IMR-90 (cell line): ENCODE measurements around the gene CD38. TPM values are rescaled to one million over a fixed set of nuclear protein-coding genes. Genes with fewer than 3 reads are reported as not detected.
"Not testable (repeated sequence)": the region's sequence is repeated elsewhere in the genome, so short reads cannot be mapped to it uniquely, and the experiment has no call there.

Experiments used
- ATAC-seq: fragments of 200-7000 bp; cut with Tn5 transposase; 2 replicates; pipeline ENCODE4 v1.9.1; 2020; ENCODE audit warnings: low read depth, mild to moderate bottlenecking, moderate library complexity
- BruUV-seq: library from RNA; stranded (reverse); fragments of 400-500 nt; replicated peaks from 2 replicates; lab custom pipeline; 2021; lab: Mats Ljungman, UMichigan
- CTCF ChIA-PET: fragments of 300-600 bp; formaldehyde crosslinking; extraction: SDS; loops from one replicate; lab custom pipeline; 2021; ENCODE audit warnings: antibody characterized with exemption; lab: Yijun Ruan, JAX
- POLR2A ChIA-PET: fragments of 300-600 bp; sonication (Branson Sonifier 250); formaldehyde crosslinking; loops from one replicate; lab custom pipeline; 2022; ENCODE audit warnings: antibody characterized with exemption; ENCODE audit not compliant: unreplicated experiment; lab: Charles Lee
- DNase-seq: peaks from one replicate; pipeline ENCODE4 v3.0.0; 2013
- H2AFZ ChIP-seq: replicated peaks from 2 replicates; pipeline ENCODE3; 2013; ENCODE audit warnings: low read length, mild to moderate bottlenecking; ENCODE audit not compliant: poor library complexity
- H2AK5ac ChIP-seq: 2 replicates; pipeline ENCODE4 v1.6.1; 2013; ENCODE audit warnings: low read depth, low read length, inconsistent platforms
- H2AK9ac ChIP-seq: replicated peaks from 2 replicates; pipeline ENCODE3; 2013; ENCODE audit warnings: mild to moderate bottlenecking, low read depth, low read length, moderate library complexity; ENCODE audit not compliant: poor library complexity
- H2BK120ac ChIP-seq: 2 replicates; pipeline ENCODE4 v1.6.1; 2013; ENCODE audit warnings: low read depth, low read length, inconsistent platforms
- H2BK15ac ChIP-seq: 3 replicates; pipeline ENCODE4 v1.6.1; 2013; ENCODE audit warnings: low read depth, low read length, inconsistent platforms
- H2BK20ac ChIP-seq: 2 replicates; pipeline ENCODE4 v1.6.1; 2013; ENCODE audit warnings: low read depth, mild to moderate bottlenecking, inconsistent platforms, low read length, moderate library complexity
- H2BK5ac ChIP-seq: 2 replicates; pipeline ENCODE4 v1.6.1; 2013; ENCODE audit warnings: mild to moderate bottlenecking, low read depth, low read length, inconsistent platforms; ENCODE audit not compliant: poor library complexity, severe bottlenecking
- H3K14ac ChIP-seq: replicated peaks from 2 replicates; pipeline ENCODE4 v1.6.1; 2013; ENCODE audit warnings: low read depth, low read length, inconsistent platforms
- H3K18ac ChIP-seq: 2 replicates; pipeline ENCODE4 v1.6.1; 2013; ENCODE audit warnings: low read depth, low read length, control low read depth
- H3K23ac ChIP-seq: 2 replicates; pipeline ENCODE4 v1.6.1; 2013; ENCODE audit warnings: low read depth, low read length, inconsistent platforms
- H3K27ac ChIP-seq: 2 replicates; pipeline ENCODE4 v1.5.1; 2013; ENCODE audit warnings: mild to moderate bottlenecking, control low read depth, low read length; ENCODE audit not compliant: insufficient read depth
- H3K27me3 ChIP-seq: 2 replicates; pipeline ENCODE4 v1.6.1; 2013; ENCODE audit warnings: low read length; ENCODE audit not compliant: control insufficient read depth, insufficient read depth
- H3K36me3 ChIP-seq: 2 replicates; pipeline ENCODE4 v1.6.1; 2013; ENCODE audit warnings: low read length, mixed read lengths; ENCODE audit not compliant: control insufficient read depth, insufficient read depth
- H3K4ac ChIP-seq: 2 replicates; pipeline ENCODE4 v1.6.1; 2013; ENCODE audit warnings: low read depth, low read length, inconsistent platforms
- H3K4me1 ChIP-seq: 2 replicates; pipeline ENCODE4 v1.6.1; 2013; ENCODE audit warnings: low read length, mixed read lengths; ENCODE audit not compliant: control insufficient read depth, insufficient read depth
- H3K4me2 ChIP-seq: 2 replicates; pipeline ENCODE4 v1.6.1; 2013; ENCODE audit warnings: low read depth, mild to moderate bottlenecking, control low read depth, low read length, moderate library complexity
- H3K4me3 ChIP-seq: 2 replicates; pipeline ENCODE4 v1.5.1; 2013; ENCODE audit warnings: low read depth, mild to moderate bottlenecking, control low read depth, low read length, moderate library complexity; ENCODE audit not compliant: insufficient read depth
- H3K56ac ChIP-seq: 2 replicates; pipeline ENCODE4 v1.6.1; 2013; ENCODE audit warnings: low read length, inconsistent platforms; ENCODE audit not compliant: insufficient read depth; ENCODE audit errors: extremely low read depth
- H3K79me1 ChIP-seq, 2 experiments: 2 replicates each; pipeline ENCODE4 v1.6.1; 2013; ENCODE audit warnings: low read length in 2 of 2, inconsistent platforms in 1 of 2, low read depth in 1 of 2
- H3K9ac ChIP-seq: 2 replicates; pipeline ENCODE4 v1.6.1; 2013; ENCODE audit warnings: low read depth, low read length, control low read depth
- H3K9me1 ChIP-seq: 2 replicates; pipeline ENCODE4 v1.6.1; 2013; ENCODE audit warnings: low read length, inconsistent platforms; ENCODE audit not compliant: insufficient read depth
- H3K9me3 ChIP-seq: 2 replicates; pipeline ENCODE4 v1.6.1; 2013; ENCODE audit warnings: low read length; ENCODE audit not compliant: control insufficient read depth, insufficient read depth
- H4K20me1 ChIP-seq: 2 replicates; pipeline ENCODE4 v1.6.1; 2013; ENCODE audit warnings: low read length, inconsistent platforms; ENCODE audit not compliant: insufficient read depth
- H4K5ac ChIP-seq: 2 replicates; pipeline ENCODE4 v1.6.1; 2013; ENCODE audit warnings: mild to moderate bottlenecking, low read depth, low read length, control low read depth
- H4K8ac ChIP-seq, 2 experiments: 2 replicates each; pipeline ENCODE4 v1.6.1; 2013; ENCODE audit warnings: low read depth in 2 of 2, low read length in 2 of 2, control low read depth in 1 of 2, inconsistent platforms in 1 of 2
- H4K91ac ChIP-seq: 2 replicates; pipeline ENCODE4 v1.6.1; 2013; ENCODE audit warnings: low read depth, low read length, inconsistent platforms; ENCODE audit not compliant: insufficient read depth
- BHLHE40 ChIP-seq: fragments of 150-350 bp; IDR thresholded peaks from 2 replicates; pipeline ENCODE4 v1.6.1; 2016; ENCODE audit warnings: mild to moderate bottlenecking, low read depth, low read length
- CHD1 ChIP-seq: IDR thresholded peaks from 2 replicates; pipeline ENCODE4 v1.6.1; 2012; ENCODE audit warnings: low read depth, low read length, improper control_type of control experiment
- MAZ ChIP-seq: IDR thresholded peaks from 2 replicates; pipeline ENCODE4 v1.6.1; 2012; ENCODE audit warnings: low read depth, mild to moderate bottlenecking, low read length, improper control_type of control experiment, moderate library complexity, borderline replicate concordance
- POLR2A ChIP-seq: IDR thresholded peaks from 2 replicates; pipeline ENCODE4 v1.6.1; 2012; ENCODE audit warnings: mild to moderate bottlenecking, low read depth, low read length
- RCOR1 ChIP-seq: IDR thresholded peaks from 2 replicates; pipeline ENCODE4 v1.6.1; 2012; ENCODE audit warnings: mild to moderate bottlenecking, low read length, improper control_type of control experiment; ENCODE audit not compliant: insufficient replicate concordance
- SMC3 ChIP-seq: fragments of 150-350 bp; IDR thresholded peaks from 2 replicates; pipeline ENCODE4 v1.6.1; 2016; ENCODE audit warnings: low read depth, mild to moderate bottlenecking, antibody characterized with exemption, low read length, moderate library complexity
- WGBS, 2 experiments: methylation state at CpG; one replicate each; pipeline versions ENCODE4 v1.1.5 to v1.1.7; 2013; ENCODE audit warnings: missing lambda C conversion rate in 2 of 2; ENCODE audit not compliant: insufficient read length in 1 of 2; ENCODE audit errors: extremely low coverage in 2 of 2; 5-methylcytosine and 5-hydroxymethylcytosine counted together
- dilution Hi-C: fragments of 300-500 bp; cut with HindIII; formaldehyde crosslinking; loops from one replicate; pipeline ENCODE4 v1.14.3; 2018; ENCODE audit warnings: low sequenced_read_pairs; ENCODE audit not compliant: unreplicated experiment
- in situ Hi-C: fragments of 300-500 bp; cut with MboI; formaldehyde crosslinking; loops from 3 replicates; pipeline ENCODE4 v1.14.3; 2019; ENCODE audit warnings: low sequenced_read_pairs, inconsistent platforms, mixed read lengths
- intact Hi-C: fragments of 100-400 bp; cut with micrococcal nuclease; formaldehyde crosslinking; loops from 2 replicates; pipeline ENCODE4 v1.10.0; 2022
- polyA plus RNA-seq, 3 experiments: library from polyadenylated mRNA; depleted of rRNA; stranded (reverse); fragments of >200 nt; gene quantifications; 2 replicates each; pipeline ENCODE4 v1.2.3, GENCODE V29; 2012; ENCODE audit warnings: low replicate concordance in 1 of 3
- total RNA-seq: library from RNA; depleted of rRNA; stranded (reverse); fragments of >200 nt; gene quantifications from 2 replicates; pipeline ENCODE4 v1.2.3, GENCODE V29; 2012
- TF ChIP-seq, protein P1 (sequence below): fragments of 150-350 bp; IDR thresholded peaks from 2 replicates; pipeline ENCODE4 v1.6.1; 2016; ENCODE audit warnings: low read depth, mild to moderate bottlenecking, low read length, moderate library complexity, borderline replicate concordance

The CD38 gene
- total and polyA plus RNA-seq, 2 of the 4 experiments (the other 2 are of a cell fraction) = not detected

DNA sequence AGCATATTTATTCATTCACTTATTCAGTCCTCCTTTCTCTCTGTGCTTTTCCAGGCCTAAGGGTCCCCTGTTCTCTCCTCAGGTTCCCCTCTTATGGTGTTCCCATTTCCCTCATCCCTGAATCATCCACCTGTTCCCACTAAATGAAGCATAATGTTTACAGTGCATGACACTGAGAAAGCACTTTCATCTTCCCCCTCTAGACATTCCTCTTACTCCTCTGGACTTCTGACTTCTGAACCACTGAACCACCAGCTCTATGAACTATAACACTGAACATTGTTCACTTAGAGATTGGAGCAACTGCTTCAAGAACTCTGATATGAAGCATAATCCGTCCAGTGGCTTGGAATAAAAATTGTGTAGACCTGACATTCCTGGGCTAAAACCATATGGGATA is 59.5 kb downstream of the CD38 start:
- no peak for ATAC-seq
- no peak overlapping the region for H2AFZ ChIP-seq
- no peaks in the 10 kb centered on the region for H3K9me3 ChIP-seq
- no peaks in the 10 kb centered on the region for H3K79me1 ChIP-seq
- H3K4me3 ChIP-seq = no peak overlapping the region
- H3K4ac ChIP-seq = no peak overlapping the region
- H2BK15ac ChIP-seq = no peak overlapping the region
- in situ Hi-C loops (no loop called here), dilution Hi-C loops (no loop called here), intact Hi-C loops (no loop called here)
- no peaks in the 10 kb centered on the region for H3K36me3 ChIP-seq
- H3K4me2 ChIP-seq = no peak overlapping the region
- H3K14ac ChIP-seq = no peak overlapping the region
- no peak overlapping the region for H2AK9ac ChIP-seq
- H3K9ac ChIP-seq = no peak overlapping the region
- no peak overlapping the region for H4K5ac ChIP-seq
- no peaks in the 10 kb centered on the region for H4K20me1 ChIP-seq
- TF ChIP-seq BHLHE40 (no peak), RCOR1 (no peak), POLR2A (no peak), SMC3 (no peak), CHD1 (no peak), MAZ (no peak)
- TF ChIP-seq, protein P1, sequence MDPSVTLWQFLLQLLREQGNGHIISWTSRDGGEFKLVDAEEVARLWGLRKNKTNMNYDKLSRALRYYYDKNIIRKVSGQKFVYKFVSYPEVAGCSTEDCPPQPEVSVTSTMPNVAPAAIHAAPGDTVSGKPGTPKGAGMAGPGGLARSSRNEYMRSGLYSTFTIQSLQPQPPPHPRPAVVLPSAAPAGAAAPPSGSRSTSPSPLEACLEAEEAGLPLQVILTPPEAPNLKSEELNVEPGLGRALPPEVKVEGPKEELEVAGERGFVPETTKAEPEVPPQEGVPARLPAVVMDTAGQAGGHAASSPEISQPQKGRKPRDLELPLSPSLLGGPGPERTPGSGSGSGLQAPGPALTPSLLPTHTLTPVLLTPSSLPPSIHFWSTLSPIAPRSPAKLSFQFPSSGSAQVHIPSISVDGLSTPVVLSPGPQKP = no peak
- H2BK20ac ChIP-seq = no peak overlapping the region
- WGBS, 2 experiments = no CpG with 5 or more reads among the region's 1 CpG
- H3K27ac ChIP-seq = no peak overlapping the region
- H3K23ac ChIP-seq = no peak overlapping the region
- no peak overlapping the region for H2BK5ac ChIP-seq
- ChIA-PET CTCF (no interaction called here), POLR2A (no interaction called here)
- no peaks in the 10 kb centered on the region for H3K4me1 ChIP-seq
- no TSS peak for BruUV-seq
- no peak overlapping the region for H3K18ac ChIP-seq
- H4K91ac ChIP-seq = no peak overlapping the region
- no peak overlapping the region for H2BK120ac ChIP-seq
- no peak overlapping the region for H3K56ac ChIP-seq
- no peak overlapping the region for H4K8ac ChIP-seq
- peaks cover 9% of the 10 kb centered on the region for H3K27me3 ChIP-seq
- DNase-seq = no peak
- H3K9me1 ChIP-seq = no peaks in the 10 kb centered on the region
- H2AK5ac ChIP-seq = no peak overlapping the region

- dilution Hi-C loops, DNase-seq, H3K27ac ChIP-seq, in situ Hi-C loops, H3K27me3 ChIP-seq, intact Hi-C loops, H2AK9ac ChIP-seq, H3K9me3 ChIP-seq, POLR2A ChIA-PET, H2BK20ac ChIP-seq, H3K23ac ChIP-seq, H2AK5ac ChIP-seq, H4K5ac ChIP-seq, H3K4ac ChIP-seq, H3K36me3 ChIP-seq, H3K9ac ChIP-seq, H3K9me1 ChIP-seq, H3K56ac ChIP-seq, H2BK120ac ChIP-seq, H3K18ac ChIP-seq, H2BK5ac ChIP-seq, H4K20me1 ChIP-seq, BruUV-seq, H4K91ac ChIP-seq, H3K4me2 ChIP-seq, H2AFZ ChIP-seq, H2BK15ac ChIP-seq, CTCF ChIA-PET, H4K8ac ChIP-seq, H3K14ac ChIP-seq, H3K4me1 ChIP-seq, H3K4me3 ChIP-seq, ATAC-seq, H3K79me1 ChIP-seq: not testable (repeated sequence)
- WGBS, 2 experiments = no CpG with 5 or more reads among the region's 16 CpGs
Measured at GRCh38 chr4:15841194-15841730, 63.1 kb downstream of the CD38 start.
